Ascending aorta (tissue), 2 donors: ENCODE results near the gene RFNG. TPM values are rescaled to one million over a fixed set of nuclear protein-coding genes. Genes with fewer than 3 reads are reported as not detected.
"Not testable (repeated sequence)": the region's sequence is repeated elsewhere in the genome, so short reads cannot be mapped to it uniquely, and the experiment has no call there.

ENCODE experiments used
- DNase-seq, 2 donors: peaks; one replicate each; pipeline ENCODE4 v3.0.0-alpha.2; 2019; ENCODE audit warnings: low spot score in 2 of 2
- H3K27ac ChIP-seq, 2 donors: fragments of 200-600 bp; sonication (generic); one replicate each; pipeline ENCODE4 v1.5.1; 2016 to 2017; ENCODE audit warnings: mild to moderate bottlenecking in 1 of 2
- H3K27me3 ChIP-seq: fragments of 200-600 bp; sonication (generic); one replicate; pipeline ENCODE4 v1.5.1; 2017
- H3K36me3 ChIP-seq, 2 donors: fragments of 200-600 bp; sonication (generic); one replicate each; pipeline ENCODE4 v1.5.1; 2016
- H3K4me1 ChIP-seq, 2 donors: fragments of 200-600 bp; sonication (generic); one replicate each; pipeline ENCODE4 v1.5.1; 2016 to 2017; ENCODE audit warnings: mild to moderate bottlenecking in 1 of 2
- H3K4me3 ChIP-seq, 2 donors: fragments of 200-600 bp; sonication (generic); one replicate each; pipeline ENCODE4 v1.5.1; 2016 to 2017; ENCODE audit warnings: mild to moderate bottlenecking in 1 of 2
- H3K9me3 ChIP-seq, 2 donors: fragments of 200-600 bp; sonication (generic); one replicate each; pipeline ENCODE4 v1.5.1; 2016
- intact Hi-C: fragments of 100-400 bp; cut with DNase I; formaldehyde crosslinking; loops from one replicate; pipeline ENCODE4 v1.15.1; 2023
- total RNA-seq: library from RNA; depleted of rRNA; stranded (reverse); fragments of >200 nt; gene quantifications from one replicate; pipeline ENCODE4 v1.1.0, GENCODE V29; 2016
- TF ChIP-seq, protein P1 (sequence below), 3 experiments: fragments of 200-600 bp in 2 of 3; fragments of 450-650 bp in 1 of 3; sonication (generic) in 2 of 3; IDR thresholded peaks; one replicate each; pipeline ENCODE4 v1.5.1; 2016 to 2019; ENCODE audit warnings: antibody characterized with exemption in 3 of 3, mild to moderate bottlenecking in 1 of 3, moderate library complexity in 1 of 3

The RFNG gene
- total RNA-seq, 1 donor from 2014 or later, result 73.7 TPM

DNA sequence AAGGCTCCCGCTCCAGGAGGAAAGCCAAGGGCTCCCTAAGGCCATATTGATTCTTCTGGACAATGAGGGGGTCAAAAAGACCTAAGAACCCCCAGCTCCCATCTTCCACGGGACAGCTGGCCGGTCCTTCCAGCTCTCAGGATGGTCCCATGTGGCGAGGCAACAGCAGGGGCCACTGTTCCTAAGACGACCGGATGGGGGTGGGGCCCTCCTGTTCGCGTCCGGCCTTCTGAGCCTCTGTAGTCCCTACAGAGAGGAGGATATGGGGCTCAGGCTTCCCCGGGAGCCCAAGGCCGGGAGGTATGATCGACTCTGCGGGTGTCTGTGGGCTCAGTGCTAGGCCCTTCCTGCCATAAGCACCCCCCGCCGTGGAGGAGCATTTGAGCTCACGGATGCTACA, 8.1 kb downstream of the RFNG start:
- TF ChIP-seq, protein P1, sequence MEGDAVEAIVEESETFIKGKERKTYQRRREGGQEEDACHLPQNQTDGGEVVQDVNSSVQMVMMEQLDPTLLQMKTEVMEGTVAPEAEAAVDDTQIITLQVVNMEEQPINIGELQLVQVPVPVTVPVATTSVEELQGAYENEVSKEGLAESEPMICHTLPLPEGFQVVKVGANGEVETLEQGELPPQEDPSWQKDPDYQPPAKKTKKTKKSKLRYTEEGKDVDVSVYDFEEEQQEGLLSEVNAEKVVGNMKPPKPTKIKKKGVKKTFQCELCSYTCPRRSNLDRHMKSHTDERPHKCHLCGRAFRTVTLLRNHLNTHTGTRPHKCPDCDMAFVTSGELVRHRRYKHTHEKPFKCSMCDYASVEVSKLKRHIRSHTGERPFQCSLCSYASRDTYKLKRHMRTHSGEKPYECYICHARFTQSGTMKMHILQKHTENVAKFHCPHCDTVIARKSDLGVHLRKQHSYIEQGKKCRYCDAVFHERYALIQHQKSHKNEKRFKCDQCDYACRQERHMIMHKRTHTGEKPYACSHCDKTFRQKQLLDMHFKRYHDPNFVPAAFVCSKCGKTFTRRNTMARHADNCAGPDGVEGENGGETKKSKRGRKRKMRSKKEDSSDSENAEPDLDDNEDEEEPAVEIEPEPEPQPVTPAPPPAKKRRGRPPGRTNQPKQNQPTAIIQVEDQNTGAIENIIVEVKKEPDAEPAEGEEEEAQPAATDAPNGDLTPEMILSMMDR (IDR thresholded peaks at IDR 0.05), result no peak
- Histone ChIP-seq H3K9me3 (no peaks in the 10 kb centered on the region), H3K36me3 (peaks cover 7 to 16% of the 10 kb centered on the region in 2 donors), H3K27ac (no peak overlapping the region), H3K4me1 (no peaks in the 10 kb centered on the region), H3K4me3 (no peak overlapping the region), H3K27me3 (no peaks in the 10 kb centered on the region)
- DNase-seq, result no peak
- intact Hi-C loops, result no loop called here

DNA sequence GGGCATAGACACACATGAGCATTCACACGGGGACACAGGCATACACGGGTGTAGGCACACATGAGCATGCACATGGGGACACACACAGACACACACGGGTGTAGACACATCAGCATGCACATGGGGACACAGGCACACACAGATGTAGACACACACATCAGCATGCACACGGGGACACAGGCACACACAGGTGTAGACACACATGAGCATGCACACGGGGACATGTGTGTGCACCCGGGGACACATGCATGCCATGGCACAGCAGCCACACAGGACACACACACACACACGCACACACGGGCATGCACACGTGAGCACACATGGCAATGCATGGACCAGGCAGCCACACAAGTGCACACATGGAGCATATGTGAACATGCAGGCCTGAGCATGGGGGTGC, 9.0 kb downstream of the RFNG start:
- Histone ChIP-seq H3K4me1 (peaks cover 0 to 4% of the 10 kb centered on the region in 2 donors), H3K4me3 (no peak overlapping the region), H3K9me3 (no peaks in the 10 kb centered on the region), H3K36me3 (peaks cover 0 to 8% of the 10 kb centered on the region in 2 donors), H3K27me3 (no peaks in the 10 kb centered on the region), H3K27ac (no peak overlapping the region)
- DNase-seq, result no peak
- intact Hi-C loops, result no loop called here
- TF ChIP-seq, protein P1 (IDR thresholded peaks at IDR 0.05), result no peak

DNA sequence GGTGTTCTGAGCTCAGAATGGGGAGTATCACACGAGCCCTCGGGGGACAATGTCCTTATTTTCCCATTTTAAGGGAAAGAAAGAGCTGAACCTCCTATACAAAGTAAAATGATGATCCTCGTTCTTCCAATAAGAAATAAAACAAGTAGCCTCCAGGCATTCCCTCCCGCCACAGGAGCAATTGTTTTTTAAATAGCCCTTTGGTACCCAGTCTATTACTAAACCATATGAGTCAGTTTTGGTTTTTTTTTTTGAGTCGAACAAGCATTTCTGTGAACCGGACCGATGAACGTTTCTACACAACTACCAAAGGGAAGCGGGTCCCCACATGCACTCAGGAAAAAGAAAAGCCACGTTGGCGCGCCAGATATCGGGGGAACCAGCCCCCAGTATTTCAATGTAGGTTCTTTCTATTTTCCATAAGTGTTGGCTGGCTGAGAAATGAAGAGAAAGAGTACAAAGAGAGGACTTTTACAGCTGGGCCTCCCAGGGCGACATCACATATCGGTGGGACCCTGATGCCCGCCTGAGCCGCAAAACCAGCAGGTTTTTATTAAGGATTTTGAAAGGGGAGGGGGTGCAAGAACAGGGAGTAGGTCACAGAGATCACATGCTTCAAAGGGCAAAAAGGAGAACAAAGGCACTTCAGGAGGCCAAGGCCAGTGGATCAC, 10.3 kb downstream of the RFNG start:
- H3K4me1 ChIP-seq, result peaks cover 7 to 11% of the 10 kb centered on the region in 2 donors
- TF ChIP-seq, protein P1 (IDR thresholded peaks at IDR 0.05), result no peak
- intact Hi-C loops, result no loop called here
- no peak for DNase-seq
- no peaks in the 10 kb centered on the region for H3K9me3 ChIP-seq
- no peaks in the 10 kb centered on the region for H3K36me3 ChIP-seq
- H3K27ac ChIP-seq, result no peak overlapping the region
- H3K4me3 ChIP-seq, result no peak overlapping the region
- no peaks in the 10 kb centered on the region for H3K27me3 ChIP-seq

DNA sequence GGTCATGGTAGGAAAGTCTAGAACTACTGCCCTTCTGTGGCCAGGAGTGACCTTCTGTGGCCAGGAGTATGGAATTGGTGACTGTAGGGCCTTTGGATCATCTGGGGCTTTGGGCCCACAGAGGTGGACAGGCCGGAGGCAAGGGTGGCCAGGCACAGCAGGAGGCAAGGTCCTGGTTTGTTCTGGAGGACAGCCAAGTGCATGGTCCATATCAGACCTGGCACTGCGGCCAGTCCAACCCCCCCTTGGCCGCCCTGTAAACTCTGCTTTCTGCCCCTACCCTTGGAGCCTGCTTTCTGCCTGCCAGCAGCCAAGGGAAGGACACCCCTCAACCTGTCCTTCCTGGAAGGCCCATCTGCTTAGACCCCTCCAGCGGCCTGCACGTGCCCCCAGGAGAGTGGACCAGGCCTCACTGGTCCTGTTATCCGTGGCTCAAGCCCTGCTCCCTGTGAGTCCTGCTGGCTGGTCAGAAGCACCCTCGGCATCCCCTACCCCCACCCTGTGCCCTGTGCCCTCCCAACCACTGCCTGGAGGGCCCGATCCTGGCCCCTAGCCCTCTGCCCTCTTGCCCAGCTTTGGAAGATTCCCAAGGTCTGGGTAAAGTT, 11.8 kb downstream of the RFNG start:
- DNase-seq, result no peak
- H3K4me3 ChIP-seq, result no peak overlapping the region
- H3K9me3 ChIP-seq, result no peaks in the 10 kb centered on the region
- H3K27me3 ChIP-seq, result no peaks in the 10 kb centered on the region
- no peak overlapping the region for H3K27ac ChIP-seq
- peaks cover 12 to 16% of the 10 kb centered on the region in 2 donors for H3K4me1 ChIP-seq
- no peaks in the 10 kb centered on the region for H3K36me3 ChIP-seq
- intact Hi-C loops, result no loop called here
- TF ChIP-seq, protein P1 (IDR thresholded peaks at IDR 0.05), result no peak

DNA sequence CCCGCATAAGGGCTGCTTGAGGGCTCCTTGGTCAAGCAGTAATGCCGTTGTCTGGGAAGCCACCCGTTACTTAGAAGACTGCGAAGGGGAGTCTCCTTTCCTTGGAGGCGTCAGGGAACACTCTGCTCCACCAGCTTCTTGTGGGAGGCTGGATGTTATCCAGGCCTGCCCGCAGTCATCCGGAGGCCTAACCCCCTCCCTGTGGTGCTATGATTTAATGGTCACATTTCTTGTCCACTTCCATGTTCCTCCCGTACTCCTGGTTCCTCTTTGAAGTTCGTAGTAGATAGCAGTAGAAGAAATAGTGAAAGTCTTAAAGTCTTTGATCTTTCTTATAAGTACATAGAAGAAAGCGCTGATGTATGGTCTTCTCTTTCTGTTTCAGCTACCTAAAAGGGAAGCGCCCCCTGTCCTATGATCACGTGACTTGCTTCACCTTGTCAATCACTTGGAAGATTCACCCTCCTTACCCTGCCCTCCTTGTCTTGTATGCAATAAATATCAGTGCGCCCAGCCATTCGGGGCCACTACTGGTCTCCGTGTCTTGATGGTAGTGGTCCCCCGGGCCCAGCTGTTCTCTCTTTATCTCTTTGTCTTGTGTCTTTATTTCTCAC, 12.7 kb downstream of the RFNG start:
- H3K9me3 ChIP-seq, H3K4me3 ChIP-seq, H3K36me3 ChIP-seq, H3K27me3 ChIP-seq, DNase-seq, H3K27ac ChIP-seq, intact Hi-C loops: not testable (repeated sequence)
- peaks cover 12 to 16% of the 10 kb centered on the region in 2 donors for H3K4me1 ChIP-seq

DNA sequence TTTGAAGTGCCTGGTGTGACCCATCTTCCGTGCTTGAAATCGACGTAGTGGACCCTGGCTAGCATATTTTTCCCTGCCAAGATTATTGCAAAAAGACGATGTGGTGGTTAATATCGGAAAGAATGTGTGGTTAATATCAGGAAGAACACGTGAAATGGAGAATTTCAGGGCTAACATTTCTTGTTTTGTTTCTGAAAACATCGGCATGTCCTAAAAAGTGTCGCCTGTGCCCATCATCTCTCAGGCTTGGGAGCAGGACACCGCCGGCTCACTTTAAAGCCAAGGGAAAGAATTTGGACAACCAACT, 13.8 kb downstream of the RFNG start:
- H3K27me3 ChIP-seq, result no peaks in the 10 kb centered on the region
- H3K36me3 ChIP-seq, result no peaks in the 10 kb centered on the region
- peak overlapping the region; percentile 72 to 75 for H3K4me3 ChIP-seq
- TF ChIP-seq, protein P1 (IDR thresholded peaks at IDR 0.05), result no peak
- peak overlapping the region; percentile 83 to 93 for H3K27ac ChIP-seq
- H3K4me1 ChIP-seq, result peaks cover 12 to 16% of the 10 kb centered on the region in 2 donors
- DNase-seq, result no peak
- H3K9me3 ChIP-seq, result no peaks in the 10 kb centered on the region
- intact Hi-C loops, result loop anchor here (1.0 kb wide), 2 partner anchors 15 to 60 kb away; partner anchors contain the start of genes FASN and LRRC45
